Activated CD4-positive, alpha-beta T cell treated with anti-CD3 and anti-CD28 coated beads, Interleukin-2, Interleukin-6, amounts not matched to agents 100 ng/mL and 50 ng/mL, durations not matched to agents 16 hours and 8 hours (primary cell): Measurements from ENCODE around the gene CCDC73.
"Not testable (repeated sequence)": the region's sequence is repeated elsewhere in the genome, so short reads cannot be mapped to it uniquely, and the experiment has no call there.

Source experiments
- DNase-seq: peaks from one replicate; pipeline ENCODE4 v3.0.0-alpha.2; 2020

CCDC73 gene

DNA sequence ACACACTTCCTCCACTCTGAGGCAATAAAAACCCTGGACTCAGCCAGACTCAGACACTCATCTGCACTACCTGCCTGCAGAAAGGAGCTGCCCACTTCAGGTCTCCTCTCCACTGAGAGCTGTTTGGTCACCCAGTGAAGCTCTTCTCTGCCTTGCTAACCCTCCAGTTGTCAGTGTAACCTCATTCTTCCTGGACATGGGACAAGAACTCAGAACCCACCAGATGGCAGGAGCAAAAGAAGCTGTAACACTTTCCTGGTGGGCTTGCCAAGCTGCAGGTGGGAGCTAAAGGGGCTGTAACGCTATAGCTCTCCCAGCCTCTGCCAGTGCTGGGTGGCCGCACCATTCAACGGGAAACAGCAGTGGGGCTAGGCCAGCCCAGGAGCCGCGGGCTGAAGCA, 89.7 kb downstream of the CCDC73 start:
- DNase-seq = no peak

DNA sequence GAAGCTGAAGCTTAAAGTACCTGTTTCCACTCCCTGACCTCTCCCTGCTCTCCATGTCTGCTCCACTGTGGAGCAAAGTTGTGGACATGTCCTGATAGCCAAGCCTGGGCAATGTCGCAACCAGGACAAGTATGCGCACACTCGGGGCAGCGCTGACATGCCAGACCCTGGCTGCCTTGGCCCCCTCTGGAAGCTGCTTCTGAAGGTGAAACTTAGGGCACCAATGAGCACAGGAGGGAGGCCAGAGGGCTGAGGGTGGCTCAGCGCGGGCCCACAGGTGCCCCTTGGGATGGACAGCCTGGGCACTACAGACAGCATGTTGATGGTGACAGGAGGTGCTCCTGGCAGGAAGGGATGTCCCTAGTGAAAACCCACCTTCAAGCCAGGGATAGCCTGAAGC, 90.2 kb downstream of the CCDC73 start:
- DNase-seq = no peak

DNA sequence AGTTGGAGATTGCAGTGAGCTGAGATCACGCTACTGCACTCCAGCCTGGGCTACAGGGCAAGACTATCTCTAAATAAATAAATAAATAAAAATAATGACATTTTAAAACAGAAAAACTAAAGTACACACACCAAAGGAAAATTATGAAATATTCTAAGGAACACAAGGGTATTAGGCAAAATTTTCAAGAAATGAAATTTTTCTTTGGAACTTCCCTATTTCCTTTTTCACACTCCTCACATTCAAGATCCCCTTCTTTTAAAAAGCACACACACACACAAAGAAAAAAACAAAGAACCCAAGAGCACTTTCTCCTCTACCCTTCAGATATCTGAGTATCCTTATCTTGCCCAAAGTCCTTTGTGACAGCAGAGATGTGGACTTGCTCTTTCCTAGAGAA, 92.8 kb downstream of the CCDC73 start:
- no peak for DNase-seq

DNA sequence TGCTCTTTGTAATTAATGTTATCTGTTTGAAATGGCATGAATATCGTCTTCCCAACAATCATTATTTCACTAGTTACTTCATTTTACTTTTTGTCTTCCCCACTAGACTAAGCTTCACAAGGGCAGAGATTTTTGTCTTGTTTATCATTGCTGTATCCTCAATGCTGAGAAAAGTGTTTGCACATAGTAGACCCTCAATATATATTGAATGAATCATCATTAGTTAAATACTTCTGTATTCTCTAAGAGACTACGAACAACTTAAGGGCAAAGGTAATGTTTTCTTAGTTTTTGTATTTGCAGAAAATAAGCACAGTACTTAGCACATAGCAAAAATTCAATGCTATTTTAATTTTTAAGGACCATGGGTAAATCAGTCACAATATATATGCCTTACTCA, 95.9 kb downstream of the CCDC73 start:
- no peak for DNase-seq

DNA sequence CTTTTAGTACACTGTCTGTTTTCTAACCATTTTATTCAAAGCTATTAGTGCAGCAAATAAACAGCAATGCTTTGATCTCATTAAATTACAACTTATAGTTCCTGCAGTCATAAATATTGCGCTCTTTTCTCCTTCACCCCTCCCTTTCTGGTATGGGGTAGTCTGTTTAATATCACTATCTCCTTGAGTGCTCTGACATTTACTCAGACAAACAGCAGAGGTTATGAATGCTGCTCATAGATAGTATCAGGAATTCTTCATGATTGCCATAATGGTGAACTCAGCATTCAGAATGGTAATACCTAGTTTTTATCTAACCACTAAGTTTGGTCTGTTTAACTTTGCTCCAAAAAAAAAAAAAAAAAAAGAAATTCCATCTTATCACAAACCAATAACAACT, 123.4 kb downstream of the CCDC73 start:
- no peak for DNase-seq

DNA sequence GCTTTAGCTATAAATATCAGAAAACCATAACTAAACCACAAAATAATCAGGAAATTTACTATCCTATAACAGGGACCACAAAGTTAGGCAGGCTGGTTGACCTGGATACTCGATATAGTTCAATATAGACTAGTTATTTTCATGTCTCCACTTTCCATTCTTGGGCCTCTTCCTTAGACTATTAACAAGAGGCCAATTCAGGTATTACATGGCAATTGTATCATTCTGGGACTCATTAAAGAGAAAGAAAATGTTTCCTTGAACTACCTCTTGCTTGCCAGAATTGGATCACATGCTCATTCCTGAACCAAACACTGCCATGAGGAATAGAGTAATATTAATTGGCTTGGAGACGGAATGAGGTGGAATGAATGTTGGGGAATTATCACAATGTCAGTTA, 134.8 kb downstream of the CCDC73 start:
- DNase-seq = no peak

DNA sequence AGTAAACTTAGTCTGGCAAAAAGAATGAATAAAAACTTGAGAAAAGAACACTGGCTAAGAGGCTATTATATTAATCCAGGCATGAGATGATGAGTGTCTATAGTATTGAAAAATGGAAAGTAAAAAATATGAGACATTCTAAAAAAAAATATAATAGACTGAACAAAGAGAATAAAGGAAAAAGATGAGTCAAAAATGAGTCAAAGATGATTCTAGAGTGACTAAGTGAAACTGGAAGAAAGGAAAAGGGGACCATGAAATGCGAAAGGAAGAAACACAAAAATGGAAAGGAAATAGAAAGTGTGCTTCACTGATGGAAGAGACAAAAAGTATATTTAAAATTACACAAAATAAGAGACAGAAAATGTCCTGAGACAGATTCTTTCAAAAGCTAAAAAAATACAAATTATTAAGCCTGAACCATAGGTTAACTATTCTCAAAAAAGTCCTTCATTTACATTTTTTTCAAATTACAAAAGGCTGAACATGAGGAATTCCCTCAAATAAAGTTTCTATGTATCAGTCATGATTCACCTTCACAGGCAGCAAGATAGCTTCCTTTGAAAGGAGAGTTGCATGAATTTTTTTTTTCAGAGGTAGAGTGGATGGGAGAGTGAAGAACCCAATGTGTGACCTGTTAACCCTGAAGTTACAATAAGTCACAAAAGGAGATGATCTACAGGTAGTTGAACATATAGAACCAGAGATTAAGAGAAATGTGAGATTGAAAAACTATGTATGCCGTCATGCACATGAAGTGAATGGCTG, 135.6 kb downstream of the CCDC73 start:
- peak; percentile 6 for DNase-seq

DNA sequence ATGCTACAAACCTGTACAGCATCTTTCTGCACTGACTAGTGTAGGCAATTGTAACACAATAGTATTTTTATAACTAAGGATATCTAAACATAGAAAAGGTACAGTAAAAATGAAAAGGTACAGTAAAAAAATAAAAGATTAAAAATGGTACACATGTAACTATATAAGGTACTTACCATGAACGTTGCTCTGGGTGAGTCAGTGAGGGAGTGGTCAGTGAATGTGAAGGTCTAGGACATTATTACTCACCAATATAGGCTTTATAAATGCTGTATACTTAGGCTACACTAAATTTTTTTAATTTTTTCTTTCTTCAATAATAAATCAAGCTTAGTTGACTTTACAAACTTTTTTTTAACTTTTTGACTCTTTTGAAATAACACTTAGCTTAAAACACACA, 150.9 kb downstream of the CCDC73 start:
- DNase-seq = no peak

DNA sequence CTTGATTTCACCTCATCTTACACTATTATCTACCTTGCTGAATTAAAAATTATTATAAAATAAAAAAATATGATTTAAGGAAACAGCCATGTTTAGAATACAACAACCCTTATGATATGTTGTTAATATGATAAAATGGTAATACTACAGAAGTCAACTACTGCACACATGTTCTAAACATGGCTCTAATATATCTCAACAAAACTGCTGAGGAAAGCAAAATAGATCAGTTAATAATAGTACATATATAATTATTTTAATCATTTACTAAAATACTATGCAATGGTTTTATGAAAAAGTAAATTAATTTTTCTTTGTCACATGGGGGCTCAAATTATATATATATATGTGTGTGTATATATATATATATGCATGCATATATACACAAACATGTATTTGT, 153.1 kb downstream of the CCDC73 start:
- no peak for DNase-seq

DNA sequence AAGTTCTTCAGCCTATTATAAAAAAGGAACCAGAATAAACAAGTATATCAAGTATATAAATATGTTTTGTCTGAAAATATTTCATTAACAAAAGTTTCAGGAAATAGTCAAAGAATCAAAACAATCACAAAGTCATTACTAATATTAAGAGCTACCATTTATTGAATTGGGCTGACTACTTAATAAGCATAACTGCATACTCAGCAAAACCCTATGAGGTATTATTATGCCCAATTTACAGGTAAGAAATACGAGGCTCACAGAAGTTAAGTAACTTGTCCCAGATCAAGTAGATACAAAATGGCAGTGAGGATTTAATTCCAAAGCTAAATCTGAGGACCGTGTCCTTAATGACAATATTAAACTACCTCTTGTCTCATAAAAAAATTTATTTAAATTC, 158.6 kb downstream of the CCDC73 start:
- DNase-seq = no peak

DNA sequence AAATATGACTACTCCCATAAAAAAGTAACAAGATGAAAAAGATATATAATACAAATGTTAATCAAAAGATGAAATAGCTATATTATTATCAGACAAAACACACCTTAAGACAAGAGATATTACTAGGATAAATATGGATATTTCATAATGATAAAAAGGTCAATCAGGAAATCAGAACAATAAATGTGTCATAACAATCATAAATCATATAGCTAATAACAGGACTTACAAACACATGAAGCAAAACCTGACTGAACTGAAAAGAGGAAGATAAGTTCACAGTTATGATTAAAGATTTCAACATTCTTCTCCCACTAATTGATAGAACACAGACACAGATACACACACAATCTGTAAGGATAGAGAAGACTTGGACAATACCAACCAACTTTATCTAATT, 163.6 kb downstream of the CCDC73 start:
- DNase-seq = no peak

DNA sequence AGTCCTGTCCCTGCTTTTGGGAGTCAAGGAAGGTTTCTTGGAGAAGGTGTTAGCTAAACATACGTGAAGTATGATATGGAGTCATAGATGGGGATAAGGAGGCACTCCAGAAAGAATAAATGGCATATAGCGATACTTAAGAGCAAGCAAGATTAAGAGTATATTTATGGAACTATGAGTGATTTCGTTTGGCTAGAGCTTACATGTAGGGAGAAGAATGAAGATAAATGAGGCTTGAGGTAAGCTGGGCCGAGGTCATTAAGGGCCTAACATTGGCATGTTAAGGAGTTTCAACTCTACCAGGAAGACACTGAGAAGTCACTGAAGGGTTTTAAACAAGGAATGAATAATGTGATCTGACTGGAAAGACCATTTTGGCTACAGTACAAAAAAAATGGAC, 177.6 kb downstream of the CCDC73 start:
- no peak for DNase-seq

DNA sequence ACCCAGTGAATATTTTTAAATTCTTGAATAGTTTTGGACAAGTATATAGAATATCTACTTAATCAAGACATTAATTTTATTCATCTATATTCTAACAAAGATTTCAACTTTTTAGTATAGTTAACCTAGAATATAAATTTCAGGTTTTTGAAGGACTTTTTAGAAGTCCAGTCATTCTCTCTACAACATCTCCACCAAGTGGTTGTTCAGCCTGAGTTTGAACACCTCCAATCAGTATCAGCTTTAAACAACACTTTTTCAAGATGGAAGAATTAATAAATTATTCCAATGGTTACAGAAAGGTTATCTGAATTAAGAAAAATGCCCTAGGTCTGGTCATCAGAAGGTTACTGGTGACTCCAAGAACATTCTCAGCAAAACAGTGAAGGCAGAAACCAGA, 179.0 kb downstream of the CCDC73 start:
- DNase-seq = no peak

DNA sequence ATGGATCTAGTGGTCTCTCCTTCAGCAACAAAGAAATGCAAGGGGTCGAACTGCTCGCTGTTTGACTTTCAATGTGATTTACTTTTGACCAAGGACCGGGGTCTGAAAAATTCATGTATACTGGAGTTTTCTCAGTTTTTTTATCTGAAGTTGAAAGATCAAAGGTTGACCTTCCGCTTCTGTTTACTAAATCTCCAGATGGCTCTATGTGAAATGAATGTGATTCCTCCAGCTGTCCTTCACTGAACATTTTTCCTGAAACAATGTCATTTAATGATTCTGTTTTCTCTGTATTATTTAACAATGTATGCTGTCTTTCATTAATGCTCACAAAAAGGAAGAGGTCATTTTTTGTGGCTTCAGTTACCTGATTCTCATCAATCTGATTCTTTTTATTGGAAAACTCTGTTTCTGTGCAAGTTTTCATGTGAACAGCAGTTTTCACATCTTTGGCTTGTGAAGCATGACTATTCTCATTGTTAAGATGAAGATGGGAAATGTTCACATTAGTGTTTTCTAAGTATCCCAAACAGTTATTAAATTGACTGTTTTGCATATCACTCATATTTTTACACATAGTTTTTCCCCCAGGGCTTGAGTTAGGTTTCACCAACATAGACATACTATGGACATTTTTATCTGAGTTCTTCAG, 180.8 kb downstream of the CCDC73 start:
- no peak for DNase-seq

DNA sequence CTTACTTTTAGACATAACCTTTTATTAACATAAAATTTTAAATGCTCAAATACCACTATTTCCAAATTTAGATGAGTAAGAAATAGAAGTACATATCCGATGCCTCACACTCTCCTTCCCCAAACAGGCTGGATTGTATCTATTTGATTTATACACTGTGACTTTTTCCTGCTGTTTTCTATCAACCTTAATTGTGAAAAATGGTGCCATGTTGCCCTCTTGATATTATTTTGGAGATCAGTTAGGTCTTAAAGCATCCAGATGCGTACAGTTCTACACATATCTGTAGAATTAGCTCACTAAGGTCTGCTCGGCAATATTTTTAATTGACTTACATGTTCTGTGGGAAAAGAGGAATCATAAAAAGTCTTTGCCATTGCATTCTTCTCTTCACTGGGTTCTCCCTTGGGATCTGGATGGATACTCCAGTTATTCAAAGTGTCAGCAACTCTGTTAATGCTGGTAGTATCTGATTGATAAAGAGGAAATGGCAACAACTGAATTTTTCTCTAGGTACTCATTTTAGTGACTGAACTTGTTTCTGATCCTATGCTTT, 183.6 kb downstream of the CCDC73 start:
- no peak for DNase-seq

DNA sequence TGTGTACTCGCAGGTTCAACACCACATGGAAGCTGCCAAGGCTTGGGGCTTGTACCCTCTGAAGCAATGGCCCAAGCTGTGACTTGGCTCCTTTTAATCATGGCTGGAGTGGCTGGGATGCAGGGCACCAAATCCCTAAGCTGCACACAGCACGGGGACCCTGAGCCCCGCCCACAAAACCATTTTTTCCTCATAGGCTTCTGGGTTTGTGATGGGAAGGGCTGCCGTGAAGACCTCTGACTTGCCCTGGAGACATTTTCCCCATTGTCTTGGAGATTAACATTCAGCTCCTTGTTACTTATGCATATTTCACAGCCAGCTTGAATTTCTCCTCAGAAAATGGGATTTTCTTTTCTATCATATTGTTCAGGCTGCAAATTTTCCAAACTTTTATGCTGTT, 185.6 kb downstream of the CCDC73 start:
- DNase-seq = not testable (repeated sequence)

DNA sequence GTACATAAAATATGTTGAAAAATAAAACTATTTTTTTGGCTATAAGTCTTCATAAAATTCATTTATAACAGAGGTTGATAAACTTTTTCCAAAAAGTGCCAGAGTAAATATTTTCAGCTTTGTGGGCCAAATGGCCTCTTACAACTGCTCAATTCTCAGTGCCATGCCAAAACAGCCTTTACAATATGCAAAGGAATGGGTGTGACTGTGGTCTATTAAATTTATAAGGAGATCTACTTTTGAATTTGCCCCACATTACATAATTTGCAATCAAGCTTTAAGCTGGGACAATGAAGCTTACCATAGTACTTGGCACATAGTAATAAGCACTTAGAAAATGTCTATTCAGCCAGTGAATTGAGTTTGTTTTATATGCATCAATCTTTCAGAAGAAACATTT, 188.2 kb downstream of the CCDC73 start:
- DNase-seq = no peak

DNA sequence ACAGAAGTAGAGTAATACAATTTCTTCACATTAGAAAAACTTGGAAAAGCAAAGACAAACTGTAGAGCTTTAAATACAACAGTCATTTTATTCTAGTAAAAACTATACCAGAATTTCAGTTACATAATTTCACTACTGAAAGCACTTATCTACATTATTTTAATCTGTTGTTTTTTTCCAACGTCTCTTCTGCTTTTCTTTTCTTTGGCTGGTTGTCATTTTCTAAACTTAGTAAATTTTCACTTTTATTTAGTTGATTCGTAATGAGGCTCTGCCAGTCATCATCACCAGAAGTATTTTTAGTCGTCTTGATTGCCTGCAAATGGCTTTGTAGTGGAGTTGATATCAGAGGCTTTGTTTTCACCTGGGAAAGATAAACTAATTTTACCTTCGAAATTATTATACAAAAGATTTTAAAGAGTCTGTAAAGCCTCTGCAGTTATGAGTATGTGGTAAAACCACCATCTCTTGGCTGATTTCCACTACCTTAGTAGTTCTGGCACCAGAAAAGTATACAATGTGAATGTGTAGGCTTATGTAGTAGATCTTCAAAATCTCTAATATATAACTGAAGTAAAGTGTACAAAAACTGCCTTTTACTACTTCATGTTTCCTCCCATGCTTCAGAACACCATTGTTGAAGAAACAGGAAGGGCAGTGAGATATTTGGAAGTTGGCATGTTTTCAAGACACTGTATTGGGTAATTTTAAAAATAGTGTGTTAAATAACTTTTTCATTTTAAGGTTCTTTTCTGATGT, 191.6 kb downstream of the CCDC73 start:
- DNase-seq = no peak

DNA sequence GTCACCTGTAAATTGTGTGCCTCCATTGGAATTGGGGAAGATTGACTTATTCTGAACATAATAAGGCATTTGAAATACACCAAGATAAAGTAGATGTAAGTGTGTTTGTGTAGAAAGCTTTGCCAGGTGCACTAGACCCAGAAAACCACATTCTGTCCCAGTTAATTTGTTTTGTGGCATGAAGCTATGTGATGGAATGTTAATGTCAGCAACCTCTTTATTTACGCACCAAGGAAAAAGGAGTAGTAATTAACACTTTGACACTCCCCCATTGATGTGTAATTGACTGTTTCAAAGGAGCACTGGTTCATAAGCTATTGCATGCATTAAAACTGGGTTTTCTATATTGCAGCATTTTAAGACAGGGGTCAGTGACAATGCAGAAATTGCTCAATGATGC, 196.5 kb downstream of the CCDC73 start:
- DNase-seq = no peak

DNA sequence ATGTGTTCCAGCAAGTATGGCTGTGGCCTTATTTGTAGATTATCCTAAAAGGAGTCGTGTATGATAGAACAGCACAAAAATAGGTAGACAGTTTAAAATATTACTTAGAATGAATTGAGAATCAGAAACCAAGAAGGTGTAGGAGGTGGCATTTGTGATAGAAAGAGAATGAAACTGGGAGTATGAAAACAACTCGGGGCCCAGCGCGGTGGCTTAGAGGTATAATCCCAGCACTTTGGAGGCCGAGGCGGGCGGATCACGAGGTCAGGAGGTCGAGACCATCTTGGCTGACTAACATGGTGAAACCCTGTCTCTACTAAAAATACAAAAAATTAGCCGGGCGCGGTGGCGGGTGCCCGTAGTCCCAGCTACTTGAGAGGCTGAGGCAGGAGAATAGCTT, 198.3 kb downstream of the CCDC73 start:
- peak; percentile 10 for DNase-seq

DNA sequence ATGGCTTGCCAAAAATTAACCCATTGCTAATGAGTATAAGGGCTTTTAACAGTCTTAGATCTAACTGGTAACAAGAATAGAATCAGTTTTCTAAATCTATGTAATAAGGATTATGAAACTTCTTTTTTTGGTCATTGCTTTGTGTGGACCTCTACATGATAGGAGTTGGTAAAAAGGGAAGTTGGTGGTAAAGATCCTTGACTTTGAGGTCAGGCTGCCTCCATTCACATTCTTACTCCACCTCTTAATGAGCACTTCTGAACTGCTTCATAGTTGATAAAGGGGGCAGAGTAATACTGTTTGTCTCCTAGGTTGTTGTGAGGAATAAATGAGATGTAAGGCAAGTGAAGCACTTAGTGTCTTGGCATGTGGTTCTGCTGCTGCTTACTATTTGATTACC, 200.2 kb downstream of the CCDC73 start:
- peak; percentile 11 for DNase-seq

DNA sequence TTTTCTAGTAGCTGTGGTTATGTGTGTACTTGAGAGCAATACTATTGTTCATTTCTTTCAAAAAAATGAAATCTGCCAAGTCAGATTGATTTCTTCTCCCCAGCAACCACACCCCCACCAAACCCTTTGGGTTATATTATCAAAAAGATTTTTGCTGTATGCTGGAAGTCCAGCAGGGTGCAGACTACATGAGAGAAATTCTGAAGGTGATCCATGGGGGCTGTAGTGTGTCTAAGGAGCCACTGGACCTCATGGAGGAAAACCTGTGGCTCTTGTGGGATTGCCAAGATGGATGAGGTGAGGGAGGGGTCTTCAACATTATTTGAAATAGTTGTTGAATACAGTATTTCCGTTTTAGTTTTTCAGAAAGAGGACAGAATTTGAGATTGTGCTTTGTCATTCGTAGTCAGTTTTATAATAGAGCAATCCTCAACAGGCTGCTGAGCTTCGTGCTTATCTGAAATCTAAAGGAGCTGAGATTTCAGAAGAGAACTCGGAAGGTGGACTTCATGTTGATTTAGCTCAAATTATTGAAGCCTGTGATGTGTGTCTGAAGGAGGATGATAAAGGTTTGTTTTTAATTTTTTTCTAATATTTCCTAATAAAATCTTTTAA, 207.8 kb downstream of the CCDC73 start:
- peak; percentile 44 for DNase-seq

DNA sequence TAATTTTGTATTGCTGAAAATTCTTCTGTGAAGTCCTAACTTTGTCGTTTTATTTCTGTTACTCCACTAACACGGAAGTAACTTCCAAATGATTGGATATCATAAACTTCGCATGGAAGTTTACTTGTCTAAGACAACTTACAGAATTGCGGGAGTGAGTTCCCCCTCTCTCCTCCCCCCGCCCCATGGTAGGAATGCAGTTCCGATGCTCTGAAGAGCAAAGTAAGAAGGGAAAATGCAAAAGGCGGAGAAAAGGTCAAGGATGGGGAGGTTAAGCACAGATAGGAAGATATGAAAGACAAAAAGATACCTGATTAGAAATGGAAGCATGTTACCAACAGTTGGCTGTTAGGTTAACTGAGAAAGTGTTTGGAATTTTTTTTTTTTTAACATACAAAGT, 209.5 kb downstream of the CCDC73 start:
- DNase-seq = no peak
